Measurements from ENCODE around the gene ADK. TPM values are rescaled to one million over a fixed set of nuclear protein-coding genes. Genes with fewer than 3 reads are reported as not detected.

ADK gene
- total RNA-seq, 6 experiments from 2014 or later: 54.2 to 92.5 (median 63.5) TPM

DNA sequence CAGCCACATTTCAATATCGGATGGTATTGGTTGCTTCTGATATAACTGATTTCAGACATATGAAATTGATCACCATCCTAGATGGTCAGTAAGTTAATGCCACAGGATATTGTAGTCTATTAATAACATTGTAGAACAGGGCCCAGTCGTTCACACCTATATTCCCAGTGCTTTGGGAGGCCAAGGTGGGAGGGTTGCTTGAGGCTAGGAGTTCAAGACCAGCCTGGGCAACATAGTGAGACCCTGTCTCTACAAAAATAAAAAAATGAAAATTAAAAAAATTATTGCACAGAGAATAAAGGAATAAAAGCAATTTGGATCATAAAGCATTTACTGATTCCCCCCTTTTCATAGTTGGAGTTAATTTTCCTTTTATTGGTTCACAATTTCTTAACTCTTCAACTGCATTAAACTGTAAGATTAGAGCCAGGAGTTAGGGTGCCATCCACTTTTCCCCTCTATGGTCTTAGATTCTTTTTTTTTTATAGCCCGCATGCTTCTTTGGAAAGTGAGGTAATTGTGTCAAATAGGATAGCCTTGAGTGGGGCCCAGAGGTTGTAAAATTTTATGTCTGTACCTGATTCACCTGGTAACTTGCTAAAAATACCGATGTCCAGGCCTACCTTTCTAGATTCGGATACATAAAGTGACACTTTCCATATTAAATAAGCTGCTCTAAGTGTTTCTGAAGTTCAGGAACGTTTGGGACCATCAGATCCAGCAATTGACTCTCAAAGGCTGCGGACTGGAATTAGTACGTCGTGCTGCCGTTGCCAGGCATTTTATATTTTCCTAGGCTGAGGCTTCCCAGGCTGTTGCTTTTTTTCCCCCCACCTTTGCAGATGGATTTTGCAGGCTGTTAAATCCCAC lies 24.7 kb downstream of the ADK start:
- Histone ChIP-seq H3K27me3 (no peaks in the 10 kb centered on the region), H3K4me1 (peaks cover 0 to 45% (median 9%) of the 10 kb centered on the region in 4 donors), H3K9me3 (no peaks in the 10 kb centered on the region), H3K27ac (peak overlapping the region; percentile 92 to 98 (median 96)), H3K4me3 (peak overlapping the region; percentile 70 to 83 (median 83)), H3K36me3 (no peaks in the 10 kb centered on the region)
- ATAC-seq: no peak
- no peak for DNase-seq
- 19% methylated on average over 10 of the region's 10 CpGs for WGBS (ENCODE audit: insufficient coverage, low coverage, low lambda C conversion rate, missing lambda C conversion rate)
- TF ChIP-seq, protein P1, sequence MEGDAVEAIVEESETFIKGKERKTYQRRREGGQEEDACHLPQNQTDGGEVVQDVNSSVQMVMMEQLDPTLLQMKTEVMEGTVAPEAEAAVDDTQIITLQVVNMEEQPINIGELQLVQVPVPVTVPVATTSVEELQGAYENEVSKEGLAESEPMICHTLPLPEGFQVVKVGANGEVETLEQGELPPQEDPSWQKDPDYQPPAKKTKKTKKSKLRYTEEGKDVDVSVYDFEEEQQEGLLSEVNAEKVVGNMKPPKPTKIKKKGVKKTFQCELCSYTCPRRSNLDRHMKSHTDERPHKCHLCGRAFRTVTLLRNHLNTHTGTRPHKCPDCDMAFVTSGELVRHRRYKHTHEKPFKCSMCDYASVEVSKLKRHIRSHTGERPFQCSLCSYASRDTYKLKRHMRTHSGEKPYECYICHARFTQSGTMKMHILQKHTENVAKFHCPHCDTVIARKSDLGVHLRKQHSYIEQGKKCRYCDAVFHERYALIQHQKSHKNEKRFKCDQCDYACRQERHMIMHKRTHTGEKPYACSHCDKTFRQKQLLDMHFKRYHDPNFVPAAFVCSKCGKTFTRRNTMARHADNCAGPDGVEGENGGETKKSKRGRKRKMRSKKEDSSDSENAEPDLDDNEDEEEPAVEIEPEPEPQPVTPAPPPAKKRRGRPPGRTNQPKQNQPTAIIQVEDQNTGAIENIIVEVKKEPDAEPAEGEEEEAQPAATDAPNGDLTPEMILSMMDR (IDR thresholded peaks at IDR 0.05): no peak
- no peak for TF ChIP-seq POLR2A (IDR thresholded peaks at IDR 0.05)
- intact Hi-C loops (cut with DNase I): no loop called here

DNA sequence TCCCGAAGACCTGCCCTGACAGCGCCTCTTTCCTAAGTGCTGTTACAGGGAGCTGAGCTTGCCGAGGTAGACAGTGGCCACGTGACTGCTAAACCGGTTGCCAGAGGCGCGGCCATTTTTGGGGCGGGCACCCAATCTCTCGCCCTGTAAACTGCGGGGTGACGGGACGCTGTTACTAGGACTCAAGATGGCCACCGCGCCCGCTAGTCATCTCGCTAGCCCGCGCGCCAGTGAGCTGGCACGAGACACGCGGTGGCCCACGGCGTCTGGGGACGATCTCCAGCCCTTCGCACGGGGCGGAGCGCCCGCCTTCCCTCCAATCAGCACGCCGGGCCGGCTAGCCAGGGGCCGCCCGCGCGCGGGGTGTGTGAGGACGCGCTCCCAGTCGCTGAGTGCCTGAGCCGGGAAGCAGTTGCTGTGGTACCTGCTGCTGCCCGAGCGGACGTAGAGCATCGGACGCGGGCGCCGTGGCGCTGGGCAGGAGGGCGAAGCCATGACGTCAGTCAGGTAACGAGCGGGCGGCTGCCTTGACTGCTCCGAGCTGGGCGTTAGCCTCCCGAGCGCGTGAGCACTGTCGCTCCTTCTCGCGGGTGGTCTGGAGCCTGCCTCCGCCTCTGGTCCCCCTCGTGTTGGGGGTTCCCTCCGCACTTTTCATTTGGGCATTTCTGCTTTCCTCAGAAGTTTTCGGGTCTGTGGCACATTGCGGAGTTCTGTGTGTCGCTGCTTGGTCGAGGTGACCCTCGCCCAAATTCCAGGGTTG lies 25.5 kb downstream of the ADK start:
- TF ChIP-seq POLR2A (IDR thresholded peaks at IDR 0.05): peak; percentile 91
- TF ChIP-seq, protein P1 (IDR thresholded peaks at IDR 0.05): no peak
- no peaks in the 10 kb centered on the region for H3K9me3 ChIP-seq
- no peaks in the 10 kb centered on the region for H3K36me3 ChIP-seq
- peak overlapping the region; percentile 70 to 83 (median 83) for H3K4me3 ChIP-seq
- DNase-seq (peak; percentile 97 to 99 (median 99)), ATAC-seq (peak; percentile 89 to 97 (median 92))
- H3K27ac ChIP-seq: peak overlapping the region; percentile 92 to 98 (median 96)
- no peaks in the 10 kb centered on the region for H3K27me3 ChIP-seq
- H3K4me1 ChIP-seq: peaks cover 0 to 50% (median 9%) of the 10 kb centered on the region in 4 donors
- intact Hi-C loops (cut with DNase I): no loop called here
- under 1% methylated on average over 15 of the region's 72 CpGs for WGBS (ENCODE audit: insufficient coverage, low coverage, low lambda C conversion rate, missing lambda C conversion rate)

DNA sequence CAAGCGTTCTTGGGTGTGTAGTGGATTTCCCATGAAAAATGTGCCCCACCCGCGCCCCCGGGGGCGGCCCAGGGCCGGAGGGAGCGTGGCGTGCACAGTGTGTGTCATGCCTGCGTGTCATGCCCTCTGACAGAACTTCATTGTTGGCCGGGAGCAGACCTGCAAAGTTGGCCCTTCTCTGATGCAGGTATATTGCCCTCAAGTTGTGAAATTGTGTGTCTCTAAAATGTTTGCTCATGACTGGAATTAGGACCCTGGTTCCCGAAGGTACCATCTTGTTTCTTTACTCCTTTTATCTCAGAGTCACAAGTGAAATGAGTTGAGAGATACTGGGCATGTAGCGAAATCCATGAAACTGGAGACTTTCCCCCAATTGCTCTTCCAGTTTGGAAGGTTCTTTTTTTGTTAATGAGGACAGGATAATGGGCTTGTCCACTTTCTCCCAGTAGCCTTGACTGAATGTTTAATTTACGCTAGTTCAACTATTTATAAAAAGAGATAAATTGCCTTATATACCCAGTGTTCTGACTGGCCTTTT lies 26.2 kb downstream of the ADK start:
- Histone ChIP-seq H3K27me3 (no peaks in the 10 kb centered on the region), H3K27ac (peak overlapping the region; percentile 92 to 98 (median 96)), H3K36me3 (no peaks in the 10 kb centered on the region), H3K4me3 (peak overlapping the region; percentile 70 to 83 (median 83)), H3K9me3 (no peaks in the 10 kb centered on the region), H3K4me1 (peaks cover 0 to 55% (median 9%) of the 10 kb centered on the region in 4 donors)
- WGBS (ENCODE audit: insufficient coverage, low coverage, low lambda C conversion rate, missing lambda C conversion rate): 9% methylated on average over 7 of the region's 13 CpGs
- intact Hi-C loops (cut with DNase I): no loop called here
- TF ChIP-seq POLR2A (IDR thresholded peaks at IDR 0.05): no peak
- TF ChIP-seq, protein P1 (IDR thresholded peaks at IDR 0.05): no peak
- DNase-seq (peak; percentile 68 to 87 (median 83)), ATAC-seq (peak; percentile 68 to 76 (median 72))

DNA sequence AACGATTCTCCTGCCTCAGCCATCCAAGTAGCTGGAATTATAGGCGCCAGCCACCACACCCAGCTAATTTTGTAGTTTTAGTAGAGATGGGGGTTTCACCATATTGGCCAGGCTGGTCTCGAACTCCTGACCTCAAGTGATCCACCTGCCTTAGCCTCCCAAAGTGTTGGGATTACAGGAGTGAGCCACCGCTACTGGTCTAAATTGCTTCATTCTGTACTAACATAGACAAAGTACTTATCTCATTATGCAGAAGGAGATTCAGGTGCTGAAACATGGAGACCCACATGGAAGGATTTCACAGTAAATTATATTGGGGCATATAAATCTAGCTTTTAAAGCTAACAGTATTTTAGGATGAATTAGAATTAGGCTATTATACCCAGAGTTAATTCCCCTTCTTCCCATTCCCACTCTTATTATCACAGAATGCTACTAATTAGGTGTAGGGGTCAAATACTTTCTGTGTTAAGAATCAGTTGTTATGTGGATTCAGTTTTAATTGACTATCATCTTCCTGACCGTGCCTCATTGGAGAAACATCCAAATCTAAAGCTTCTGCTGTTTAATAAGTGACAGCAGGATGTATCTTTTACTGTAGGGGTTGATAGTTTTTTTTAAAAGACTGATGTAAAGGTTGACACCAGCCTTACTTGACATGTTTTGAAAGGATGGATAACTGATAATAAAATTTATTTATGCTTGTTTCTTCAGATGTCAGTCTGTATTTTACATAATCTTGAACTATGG lies 27.2 kb downstream of the ADK start:
- DNase-seq (no peak), ATAC-seq (no peak)
- 61% methylated on average over 2 of the region's 5 CpGs for WGBS (ENCODE audit: insufficient coverage, low coverage, low lambda C conversion rate, missing lambda C conversion rate)
- Histone ChIP-seq H3K9me3 (no peaks in the 10 kb centered on the region), H3K27ac (peak overlapping the region in 2 of 3 donors; percentile 96 to 98), H3K36me3 (no peaks in the 10 kb centered on the region), H3K4me3 (peak overlapping the region in 2 of 3 donors; percentile 83), H3K4me1 (peaks cover 0 to 55% (median 9%) of the 10 kb centered on the region in 4 donors), H3K27me3 (no peaks in the 10 kb centered on the region)
- intact Hi-C loops (cut with DNase I): no loop called here
- no peak for TF ChIP-seq POLR2A (IDR thresholded peaks at IDR 0.05)

Data from right lobe of liver (tissue), 6 donors.